ENCODE measurements around the gene PTPRO. TPM values are rescaled to one million over a fixed set of nuclear protein-coding genes. Genes with fewer than 3 reads are reported as not detected.

PTPRO gene
- polyA plus RNA-seq, 2 of the 4 experiments (the other 2 are of a cell fraction) = 0.04 TPM; not detected in 1

DNA sequence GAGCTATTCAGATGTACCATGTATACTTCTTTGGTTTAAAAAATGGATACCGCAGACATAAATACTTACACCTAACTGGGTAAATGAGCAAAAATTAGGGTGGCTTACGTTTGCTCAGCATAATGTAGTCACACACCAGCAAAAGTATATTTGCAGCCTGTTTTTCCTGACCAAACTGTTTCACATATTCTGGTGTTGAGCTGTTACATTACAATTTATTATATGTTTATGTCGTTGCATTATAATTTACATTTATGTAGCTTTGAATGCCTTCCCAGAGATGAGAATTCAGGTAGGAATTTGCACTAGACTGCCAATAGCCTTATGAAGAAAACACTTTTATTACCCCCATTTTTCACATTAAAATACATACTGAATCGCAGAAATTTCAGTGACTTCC is 183.3 kb downstream of the PTPRO start:
- no peak for ATAC-seq
- no peak for TF ChIP-seq HOXB13 (CRISPR knock-in tag; IDR thresholded peaks at IDR 0.05; ENCODE audit: low read depth)
- no peak for TF ChIP-seq CBX8 (IDR thresholded peaks at IDR 0.05)
- TF ChIP-seq SREBF2 (IDR thresholded peaks at IDR 0.05) = no peak
- no peak for TF ChIP-seq NPAS2 (CRISPR knock-in tag; IDR thresholded peaks at IDR 0.05; ENCODE audit: borderline replicate concordance)
- no peak for TF ChIP-seq CBX2 (IDR thresholded peaks at IDR 0.05; ENCODE audit: borderline replicate concordance, low read depth)
- TF ChIP-seq KDM5A (IDR thresholded peaks at IDR 0.05) = no peak
- TF ChIP-seq ZC3H11A (IDR thresholded peaks at IDR 0.05) = no peak
- FAIRE-seq = no peak
- Histone ChIP-seq H3K4me3 (no peak overlapping the region), H3K4me2 (no peak overlapping the region), H3K27ac (no peak overlapping the region), H3K4me1 (no peaks in the 10 kb centered on the region), H3K9me3 (no peaks in the 10 kb centered on the region)
- no peak for DNase-seq (ENCODE audit: low read depth in 1 of 2, low spot score in 1 of 2)
- WGBS (ENCODE audit: missing lambda C conversion rate) = 38% methylated on average over 4 of the region's 4 CpGs
- POLR2A ChIA-PET = no interaction called here
- CTCF ChIA-PET = interaction anchor here (1.2 kb wide), 1 partner anchor 510 kb away, joined by 3 read pairs; no protein-coding TSS in a partner anchor

DNA sequence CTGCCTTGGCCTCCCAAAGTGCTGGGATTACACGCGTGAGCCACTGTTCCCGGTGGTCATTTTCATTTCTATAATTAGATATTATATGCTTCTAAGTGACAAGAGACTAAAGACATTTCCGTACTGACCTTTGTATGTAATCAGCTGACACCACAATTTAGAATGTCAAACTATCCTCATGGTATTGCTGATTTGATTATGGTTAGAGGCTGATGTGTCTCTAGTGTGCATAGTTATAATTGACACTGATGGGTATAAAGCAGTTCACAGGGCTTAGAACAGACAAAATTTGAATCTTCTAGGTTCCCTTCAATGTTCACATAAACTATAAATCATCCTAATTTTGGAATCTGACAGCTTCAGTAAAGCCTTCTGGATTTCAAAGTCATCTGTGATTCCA is 192.7 kb downstream of the PTPRO start:
- ChIA-PET CTCF (interaction anchor here (1.2 to 1.3 kb wide), 2 partner anchors 8 to 239 kb away, joined by 3 to 6 read pairs; no protein-coding TSS in a partner anchor), POLR2A (no interaction called here)
- TF ChIP-seq EHMT2 (IDR thresholded peaks at IDR 0.05; ENCODE audit: low read depth) (no peak), RAD21 (conservative IDR thresholded peaks at IDR 0.05 in 1 of 2, IDR thresholded peaks at IDR 0.05 in 1 of 2) (no peak), HOXB5 (CRISPR knock-in tag; IDR thresholded peaks at IDR 0.05) (no peak), MAFK (IDR thresholded peaks at IDR 0.05; ENCODE audit: partially characterized antibody) (peak; percentile 44), POLR2A (IDR thresholded peaks at IDR 0.05; ENCODE audit: low read length) (no peak)
- Histone ChIP-seq H3K27ac (no peak overlapping the region), H3K4me2 (no peak overlapping the region), H3K4me1 (no peaks in the 10 kb centered on the region), H3K4me3 (no peak overlapping the region), H3K9me3 (no peaks in the 10 kb centered on the region)
- FAIRE-seq = no peak
- no peak for DNase-seq (ENCODE audit: low read depth in 1 of 2, low spot score in 1 of 2)
- WGBS (ENCODE audit: missing lambda C conversion rate) = 8% methylated on average over 4 of the region's 4 CpGs
- no peak for ATAC-seq

DNA sequence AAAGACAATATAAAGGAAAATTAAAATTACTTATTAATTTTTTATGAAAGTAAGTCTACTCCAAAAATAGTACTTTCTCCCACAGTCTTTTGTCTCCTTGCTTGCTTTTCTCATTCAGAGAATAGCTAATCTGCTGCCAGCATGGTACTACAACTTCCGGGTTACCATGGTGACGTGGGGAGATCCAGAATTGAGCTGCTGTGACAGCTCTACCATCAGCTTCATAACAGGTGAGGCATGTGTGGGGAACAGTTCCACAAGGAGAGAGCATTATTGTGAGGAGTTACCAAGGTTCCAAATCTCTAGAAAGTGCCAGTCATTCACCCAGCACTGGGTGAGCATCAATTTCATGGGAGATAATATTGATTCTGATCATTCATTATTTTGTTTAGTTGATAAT is 197.8 kb downstream of the PTPRO start:
- WGBS (ENCODE audit: missing lambda C conversion rate) = 36% methylated on average over 2 of the region's 2 CpGs
- DNase-seq (ENCODE audit: low read depth in 1 of 2, low spot score in 1 of 2) (no peak), ATAC-seq (no peak), FAIRE-seq (no peak)
- ChIA-PET CTCF (interaction anchor here (0.6 to 4.8 kb wide), 2 partner anchors 244 to 470 kb away, joined by 3 to 16 read pairs; no protein-coding TSS in a partner anchor), POLR2A (no interaction called here)
- TF ChIP-seq ZFP36 (IDR thresholded peaks at IDR 0.05; ENCODE audit: borderline replicate concordance, partially characterized antibody) (no peak), FOSB (CRISPR knock-in tag; IDR thresholded peaks at IDR 0.05) (no peak), KDM5A (IDR thresholded peaks at IDR 0.05) (no peak), CBX2 (IDR thresholded peaks at IDR 0.05; ENCODE audit: borderline replicate concordance, low read depth) (no peak), CHD2 (IDR thresholded peaks at IDR 0.05; ENCODE audit: low read length, partially characterized antibody) (no peak)
- TF ChIP-seq, protein P1, sequence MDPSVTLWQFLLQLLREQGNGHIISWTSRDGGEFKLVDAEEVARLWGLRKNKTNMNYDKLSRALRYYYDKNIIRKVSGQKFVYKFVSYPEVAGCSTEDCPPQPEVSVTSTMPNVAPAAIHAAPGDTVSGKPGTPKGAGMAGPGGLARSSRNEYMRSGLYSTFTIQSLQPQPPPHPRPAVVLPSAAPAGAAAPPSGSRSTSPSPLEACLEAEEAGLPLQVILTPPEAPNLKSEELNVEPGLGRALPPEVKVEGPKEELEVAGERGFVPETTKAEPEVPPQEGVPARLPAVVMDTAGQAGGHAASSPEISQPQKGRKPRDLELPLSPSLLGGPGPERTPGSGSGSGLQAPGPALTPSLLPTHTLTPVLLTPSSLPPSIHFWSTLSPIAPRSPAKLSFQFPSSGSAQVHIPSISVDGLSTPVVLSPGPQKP (IDR thresholded peaks at IDR 0.05; ENCODE audit: low read depth, low read length) = no peak
- TF ChIP-seq, protein P2, sequence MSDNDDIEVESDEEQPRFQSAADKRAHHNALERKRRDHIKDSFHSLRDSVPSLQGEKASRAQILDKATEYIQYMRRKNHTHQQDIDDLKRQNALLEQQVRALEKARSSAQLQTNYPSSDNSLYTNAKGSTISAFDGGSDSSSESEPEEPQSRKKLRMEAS (IDR thresholded peaks at IDR 0.05) = no peak
- TF ChIP-seq, protein P3, sequence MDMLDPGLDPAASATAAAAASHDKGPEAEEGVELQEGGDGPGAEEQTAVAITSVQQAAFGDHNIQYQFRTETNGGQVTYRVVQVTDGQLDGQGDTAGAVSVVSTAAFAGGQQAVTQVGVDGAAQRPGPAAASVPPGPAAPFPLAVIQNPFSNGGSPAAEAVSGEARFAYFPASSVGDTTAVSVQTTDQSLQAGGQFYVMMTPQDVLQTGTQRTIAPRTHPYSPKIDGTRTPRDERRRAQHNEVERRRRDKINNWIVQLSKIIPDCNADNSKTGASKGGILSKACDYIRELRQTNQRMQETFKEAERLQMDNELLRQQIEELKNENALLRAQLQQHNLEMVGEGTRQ (IDR thresholded peaks at IDR 0.05) = no peak
- TF ChIP-seq, protein P4, sequence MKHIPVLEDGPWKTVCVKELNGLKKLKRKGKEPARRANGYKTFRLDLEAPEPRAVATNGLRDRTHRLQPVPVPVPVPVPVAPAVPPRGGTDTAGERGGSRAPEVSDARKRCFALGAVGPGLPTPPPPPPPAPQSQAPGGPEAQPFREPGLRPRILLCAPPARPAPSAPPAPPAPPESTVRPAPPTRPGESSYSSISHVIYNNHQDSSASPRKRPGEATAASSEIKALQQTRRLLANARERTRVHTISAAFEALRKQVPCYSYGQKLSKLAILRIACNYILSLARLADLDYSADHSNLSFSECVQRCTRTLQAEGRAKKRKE (CRISPR knock-in tag; IDR thresholded peaks at IDR 0.05; ENCODE audit: low read depth) = no peak
- H3K27ac ChIP-seq = no peak overlapping the region
- no peak overlapping the region for H3K4me3 ChIP-seq
- no peaks in the 10 kb centered on the region for H3K4me1 ChIP-seq
- no peak overlapping the region for H3K4me2 ChIP-seq
- H3K9me3 ChIP-seq = no peaks in the 10 kb centered on the region

Measured in A549 (cell line).